HEK293T (cell line): ENCODE results near the gene RGS1.

ENCODE experiments used
- BHLHE40 ChIP-seq: fragments of 450-650 bp; IDR thresholded peaks from 2 replicates; pipeline ENCODE4 v1.6.1; 2016; ENCODE audit warnings: mild to moderate bottlenecking, moderate library complexity, borderline replicate concordance
- FOXA1 ChIP-seq: fragments of 450-650 bp; IDR thresholded peaks from 2 replicates; pipeline ENCODE4 v1.6.1; 2016; ENCODE audit warnings: mild to moderate bottlenecking
- FOXK2 ChIP-seq: fragments of 450-650 bp; IDR thresholded peaks from 2 replicates; pipeline ENCODE4 v1.6.1; 2016; ENCODE audit warnings: mild to moderate bottlenecking
- FOXM1 ChIP-seq: fragments of 450-650 bp; IDR thresholded peaks from 2 replicates; pipeline ENCODE4 v1.6.1; 2017; ENCODE audit warnings: mild to moderate bottlenecking, borderline replicate concordance
- SP1 ChIP-seq: fragments of 450-650 bp; IDR thresholded peaks from 2 replicates; pipeline ENCODE4 v1.6.1; 2017
- ZNF384 ChIP-seq: fragments of 450-650 bp; IDR thresholded peaks from 2 replicates; pipeline ENCODE4 v1.6.1; 2016

- TF ChIP-seq BHLHE40 = no peak
- no peak for TF ChIP-seq SP1
- TF ChIP-seq FOXK2 = no peak
- TF ChIP-seq ZNF384 = no peak
- TF ChIP-seq FOXA1 = no peak
- no peak for TF ChIP-seq FOXM1
These were observed 17.6 kb upstream of the RGS1 start for GRCh38 chr1:192557841-192558595.
